Body of pancreas (tissue), 4 donors: ENCODE measurements around the gene PPP2R5C. TPM values are rescaled to one million over a fixed set of nuclear protein-coding genes. Genes with fewer than 3 reads are reported as not detected.

Source experiments
- ATAC-seq: fragments of 150-250 bp; one replicate; pipeline ENCODE4 v1.9.1; 2016
- DNase-seq, 4 donors: peaks; one replicate each; pipeline ENCODE4 v3.0.0-alpha.2; 2019
- H3K27ac ChIP-seq, 4 donors: fragments of 200-600 bp; sonication (generic); 1 replicate in 3 of 4; 2 replicates in 1 of 4; pipeline versions ENCODE4 v1.5.1 to v1.6.1; 2016 to 2019; ENCODE audit warnings: mild to moderate bottlenecking in 1 of 4, mixed read lengths in 1 of 4, moderate library complexity in 1 of 4
- H3K27me3 ChIP-seq, 2 donors: fragments of 200-600 bp; sonication (generic); one replicate each; pipeline ENCODE4 v1.6.0; 2016; ENCODE audit warnings: mild to moderate bottlenecking in 1 of 2
- H3K36me3 ChIP-seq, 2 donors: fragments of 200-600 bp; sonication (generic); replicated peaks in 1 of 2; 2 replicates each; pipeline ENCODE4 v1.5.1; 2016; ENCODE audit warnings: low read depth in 2 of 2; ENCODE audit not compliant: insufficient read depth in 1 of 2
- H3K4me1 ChIP-seq: fragments of 200-600 bp; sonication (generic); one replicate; pipeline ENCODE4 v1.6.0; 2016
- H3K4me3 ChIP-seq, 2 donors: fragments of 200-600 bp; sonication (generic); 1 replicate in 1 of 2; 2 replicates in 1 of 2; pipeline ENCODE4 v1.5.1; 2016 to 2019
- H3K9me3 ChIP-seq, 3 donors: fragments of 200-600 bp; sonication (generic); 1 replicate in 2 of 3; 2 replicates in 1 of 3; pipeline ENCODE4 v1.5.1; 2016
- POLR2A ChIP-seq, 3 donors: fragments of 450-650 bp; IDR thresholded peaks; one replicate each; pipeline ENCODE4 v1.6.1; 2016; ENCODE audit warnings: antibody characterized with exemption in 3 of 3, mild to moderate bottlenecking in 2 of 3
- whole genome bisulfite sequencing, 2 donors: methylation state at CpG; one replicate each; pipeline ENCODE4 v1.1.5; 2017; 5-methylcytosine and 5-hydroxymethylcytosine counted together
- intact Hi-C: fragments of 100-400 bp; cut with DNase I; formaldehyde crosslinking; loops from one replicate; pipeline ENCODE4 v1.15.1; 2023
- total RNA-seq, 2 donors: library from RNA; depleted of rRNA; stranded (reverse); fragments of >200 nt; gene quantifications; one replicate each; pipeline ENCODE4 v1.1.0, GENCODE V29; 2016
- TF ChIP-seq, protein P1 (sequence below), 7 experiments: fragments of 450-650 bp in 4 of 7; fragments of 200-600 bp in 3 of 7; sonication (generic) in 3 of 7; IDR thresholded peaks; one replicate each; pipeline ENCODE4 v1.5.1; 2016 to 2019; ENCODE audit warnings: antibody characterized with exemption in 7 of 7

The PPP2R5C gene
- total RNA-seq, 2 donors from 2014 or later = 59.0 to 77.6 TPM

GRCh38 chr14:101957406-101958234 is 196.1 kb downstream of the PPP2R5C start:
- ATAC-seq (no peak), DNase-seq (no peak)
- Histone ChIP-seq H3K27ac (no peak overlapping the region), H3K4me3 (no peak overlapping the region), H3K9me3 (no peaks in the 10 kb centered on the region), H3K36me3 (no peaks in the 10 kb centered on the region), H3K4me1 (peaks cover 23% of the 10 kb centered on the region), H3K27me3 (no peaks in the 10 kb centered on the region)
- TF ChIP-seq, protein P1, sequence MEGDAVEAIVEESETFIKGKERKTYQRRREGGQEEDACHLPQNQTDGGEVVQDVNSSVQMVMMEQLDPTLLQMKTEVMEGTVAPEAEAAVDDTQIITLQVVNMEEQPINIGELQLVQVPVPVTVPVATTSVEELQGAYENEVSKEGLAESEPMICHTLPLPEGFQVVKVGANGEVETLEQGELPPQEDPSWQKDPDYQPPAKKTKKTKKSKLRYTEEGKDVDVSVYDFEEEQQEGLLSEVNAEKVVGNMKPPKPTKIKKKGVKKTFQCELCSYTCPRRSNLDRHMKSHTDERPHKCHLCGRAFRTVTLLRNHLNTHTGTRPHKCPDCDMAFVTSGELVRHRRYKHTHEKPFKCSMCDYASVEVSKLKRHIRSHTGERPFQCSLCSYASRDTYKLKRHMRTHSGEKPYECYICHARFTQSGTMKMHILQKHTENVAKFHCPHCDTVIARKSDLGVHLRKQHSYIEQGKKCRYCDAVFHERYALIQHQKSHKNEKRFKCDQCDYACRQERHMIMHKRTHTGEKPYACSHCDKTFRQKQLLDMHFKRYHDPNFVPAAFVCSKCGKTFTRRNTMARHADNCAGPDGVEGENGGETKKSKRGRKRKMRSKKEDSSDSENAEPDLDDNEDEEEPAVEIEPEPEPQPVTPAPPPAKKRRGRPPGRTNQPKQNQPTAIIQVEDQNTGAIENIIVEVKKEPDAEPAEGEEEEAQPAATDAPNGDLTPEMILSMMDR (IDR thresholded peaks at IDR 0.05) = no peak
- TF ChIP-seq POLR2A (IDR thresholded peaks at IDR 0.05) = no peak
- intact Hi-C loops = loop anchor here (10.0 kb wide), 1 partner anchor 183 kb away; no protein-coding TSS in a partner anchor
- 80 to 85% methylated on average over 12 to 13 of the region's 13 CpGs for WGBS, 2 donors

DNA sequence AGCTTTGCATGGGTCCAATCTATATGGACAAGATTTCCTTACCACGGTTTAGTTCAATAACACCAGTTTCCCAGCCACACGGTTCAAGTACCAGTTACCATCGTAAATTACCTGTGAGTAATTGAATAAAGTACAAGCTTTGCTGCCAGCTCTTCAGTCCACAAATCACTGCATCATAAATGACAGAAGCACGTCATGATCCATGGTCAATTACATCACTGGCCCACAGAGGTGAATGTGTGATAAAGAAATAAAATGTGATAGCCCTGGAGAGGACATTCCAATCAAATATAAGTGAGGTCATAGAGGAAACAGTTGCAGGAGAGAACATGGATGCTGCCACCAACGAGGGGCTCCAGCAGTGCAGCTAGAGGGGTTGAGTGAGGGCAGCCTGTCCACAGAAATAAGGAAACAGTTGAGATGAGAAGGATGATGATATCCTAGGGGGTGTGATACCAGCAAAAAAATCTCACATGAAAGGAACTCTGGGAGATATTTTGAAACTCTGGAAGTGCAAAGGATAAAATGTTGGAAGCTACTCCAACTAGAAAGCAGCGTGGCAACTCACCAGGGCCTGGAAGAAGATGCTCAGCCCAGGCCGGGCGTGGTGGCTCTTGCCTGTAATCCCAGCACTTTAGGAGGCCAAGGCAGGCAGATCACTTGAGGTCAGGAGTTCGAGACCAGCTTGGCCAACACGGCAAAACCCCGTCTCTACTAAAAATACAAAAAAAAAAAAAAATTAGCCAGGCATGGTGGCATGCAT is 197.1 kb downstream of the PPP2R5C start:
- Histone ChIP-seq H3K27ac (no peak overlapping the region), H3K9me3 (no peaks in the 10 kb centered on the region), H3K36me3 (no peaks in the 10 kb centered on the region), H3K4me3 (no peak overlapping the region), H3K4me1 (peaks cover 22% of the 10 kb centered on the region), H3K27me3 (no peaks in the 10 kb centered on the region)
- 76% methylated on average over 11 of the region's 11 CpGs for WGBS, 2 donors
- TF ChIP-seq, protein P1 (IDR thresholded peaks at IDR 0.05) = no peak
- no peak for TF ChIP-seq POLR2A (IDR thresholded peaks at IDR 0.05)
- no peak for ATAC-seq
- DNase-seq = no peak
- intact Hi-C loops = loop anchor here (10.0 kb wide), 1 partner anchor 184 kb away; no protein-coding TSS in a partner anchor

DNA sequence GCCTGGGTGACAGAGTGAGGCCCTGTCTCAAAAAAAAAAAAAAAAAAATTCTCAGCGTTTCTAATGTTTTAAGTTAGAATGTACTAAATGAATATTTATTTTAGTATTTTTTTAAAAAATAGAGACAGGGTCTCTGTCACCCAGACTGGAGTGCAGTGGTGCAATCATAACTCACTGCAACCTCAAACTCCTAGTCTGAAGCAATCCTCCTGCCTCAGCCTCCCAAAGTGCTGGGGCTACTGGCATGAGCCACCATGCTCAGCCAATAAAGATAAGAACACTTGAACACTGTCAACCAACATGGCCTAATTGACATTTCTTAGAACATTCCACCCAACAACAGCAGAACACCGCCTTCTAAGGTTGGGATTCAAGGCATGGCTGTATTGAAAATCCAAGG is 197.8 kb downstream of the PPP2R5C start:
- H3K36me3 ChIP-seq = no peaks in the 10 kb centered on the region

GRCh38 chr14:101960225-101960624 is 198.7 kb downstream of the PPP2R5C start:
- Histone ChIP-seq H3K36me3 (no peaks in the 10 kb centered on the region), H3K27me3 (no peaks in the 10 kb centered on the region), H3K4me3 (no peak overlapping the region), H3K4me1 (peaks cover 28% of the 10 kb centered on the region), H3K9me3 (no peaks in the 10 kb centered on the region), H3K27ac (peak overlapping the region in 2 of 4 donors; percentile 0 to 5)
- intact Hi-C loops = no loop called here
- no peak for TF ChIP-seq POLR2A (IDR thresholded peaks at IDR 0.05)
- TF ChIP-seq, protein P1 (IDR thresholded peaks at IDR 0.05) = peak in 4 of 7 experiments; percentile 23 to 45 (median 31)
- WGBS, 2 donors = 46 to 48% methylated on average over 11 to 13 of the region's 13 CpGs
- no peak for ATAC-seq
- peak in 1 of 4 donors; percentile 28 for DNase-seq

More for the DNA sequence above, 197.8 kb downstream of the PPP2R5C start:
- Histone ChIP-seq H3K4me3 (no peak overlapping the region), H3K4me1 (peaks cover 28% of the 10 kb centered on the region), H3K27ac (no peak overlapping the region), H3K9me3 (no peaks in the 10 kb centered on the region), H3K27me3 (no peaks in the 10 kb centered on the region)
- intact Hi-C loops = loop anchor here (10.0 kb wide), 1 partner anchor 184 kb away; no protein-coding TSS in a partner anchor
- no peak for DNase-seq
- no peak for ATAC-seq
- WGBS, 2 donors = 60 to 79% methylated on average over 2 of the region's 2 CpGs
- TF ChIP-seq POLR2A (IDR thresholded peaks at IDR 0.05) = no peak
- TF ChIP-seq, protein P1 (IDR thresholded peaks at IDR 0.05) = no peak
